Epithelial cell of prostate (primary cell): ENCODE results near the gene AIP.

ENCODE experiments used
- DNase-seq: peaks from one replicate; pipeline ENCODE4 v3.0.0-alpha.2; 2011; ENCODE audit warnings: low read depth, low spot score
- H3K27ac ChIP-seq: fragments of 450-650 bp; 2 replicates; pipeline ENCODE4 v1.5.1; 2017; ENCODE audit warnings: mild to moderate bottlenecking

AIP gene

GRCh38 chr11:67482827-67483798, at the start of gene AIP:
TSS of gene AIP (plus strand) at chr11:67483026. CDS start at chr11:67483159, 133 bp downstream.
- peak; percentile 86 for DNase-seq
- H3K27ac ChIP-seq, result peak within 1 kb of the TSS; percentile 56

- H3K27ac ChIP-seq, result no peak overlapping the region
- DNase-seq, result no peak
Observed at GRCh38 chr11:67433536-67434394, 49.1 kb upstream of the AIP start.

- no peak overlapping the region for H3K27ac ChIP-seq
- no peak for DNase-seq
Observed at GRCh38 chr11:67434395-67434881, 48.4 kb upstream of the AIP start.

- no peak for DNase-seq
- H3K27ac ChIP-seq, result no peak overlapping the region
Observed at GRCh38 chr11:67435031-67435726, 47.6 kb upstream of the AIP start.

- no peak for DNase-seq
- H3K27ac ChIP-seq, result no peak overlapping the region
Observed at GRCh38 chr11:67435727-67436458, 46.9 kb upstream of the AIP start.

GRCh38 chr11:67436459-67437081, 46.3 kb upstream of the AIP start:
- no peak overlapping the region for H3K27ac ChIP-seq
- DNase-seq, result no peak

GRCh38 chr11:67437082-67437808, 45.6 kb upstream of the AIP start, which contains the start of gene PTPRCAP:
TSS of gene PTPRCAP (minus strand) at chr11:67437682. CDS start at chr11:67437619, 63 bp downstream.
- no peak within 1 kb of the TSS for H3K27ac ChIP-seq
- DNase-seq, result no peak

- DNase-seq, result no peak
- H3K27ac ChIP-seq, result no peak overlapping the region
Observed at GRCh38 chr11:67437809-67438157, 45.0 kb upstream of the AIP start.

GRCh38 chr11:67438158-67438902, 44.5 kb upstream of the AIP start:
- no peak overlapping the region for H3K27ac ChIP-seq
- no peak for DNase-seq

- H3K27ac ChIP-seq, result no peak overlapping the region
- no peak for DNase-seq
Observed at GRCh38 chr11:67439321-67440228, 43.3 kb upstream of the AIP start.

- no peak for DNase-seq
- H3K27ac ChIP-seq, result no peak overlapping the region
Observed at GRCh38 chr11:67440229-67441097, 42.4 kb upstream of the AIP start.

GRCh38 chr11:67441098-67441563, 41.7 kb upstream of the AIP start:
- no peak overlapping the region for H3K27ac ChIP-seq
- DNase-seq, result no peak

GRCh38 chr11:67441731-67442351, 41.0 kb upstream of the AIP start:
- H3K27ac ChIP-seq, result no peak overlapping the region

GRCh38 chr11:67442504-67443404, 40.1 kb upstream of the AIP start:
- no peak for DNase-seq
- peak overlapping the region; percentile 69 for H3K27ac ChIP-seq

More at GRCh38 chr11:67441731-67442351, 41.0 kb upstream of the AIP start:
- DNase-seq, result no peak
